GM21717 (cell line): ENCODE data around the gene RCAN1.
"Not testable (repeated sequence)": the region's sequence is repeated elsewhere in the genome, so short reads cannot be mapped to it uniquely, and the experiment has no call there.

Experiments used
- ATAC-seq: cut with Tn5 transposase; IDR thresholded peaks from one replicate; pipeline ENCODE4 v1.9.1; 2021; ENCODE audit warnings: mild to moderate bottlenecking, moderate library complexity; ENCODE audit not compliant: unreplicated experiment

Gene RCAN1

GRCh38 chr21:34520281-34520680 lies 94.6 kb downstream of the RCAN1 start:
- ATAC-seq: no peak

GRCh38 chr21:34519694-34520093 lies 95.2 kb downstream of the RCAN1 start:
- no peak for ATAC-seq

- ATAC-seq: no peak
Measured at GRCh38 chr21:34519016-34519415, 95.9 kb downstream of the RCAN1 start.

GRCh38 chr21:34518301-34518700 lies 96.6 kb downstream of the RCAN1 start:
- ATAC-seq: no peak

- no peak for ATAC-seq
Measured at GRCh38 chr21:34517491-34518245, 97.2 kb downstream of the RCAN1 start.

GRCh38 chr21:34517039-34517438 lies 97.9 kb downstream of the RCAN1 start:
- no peak for ATAC-seq

GRCh38 chr21:34514576-34515115 lies 100.3 kb downstream of the RCAN1 start:
- ATAC-seq: no peak

- no peak for ATAC-seq
Measured at GRCh38 chr21:34513129-34513675, 101.7 kb downstream of the RCAN1 start.

- ATAC-seq: no peak
Measured at GRCh38 chr21:34511787-34512455, 103.0 kb downstream of the RCAN1 start, which contains the start of gene KCNE1. KCNE1 (minus strand) TSS chr21:34512210; CDS start chr21:34449634, 62,576 bp downstream.

- no peak for ATAC-seq
Measured at GRCh38 chr21:34511181-34511580, 103.7 kb downstream of the RCAN1 start.

- ATAC-seq: no peak
Measured at GRCh38 chr21:34510148-34511142, 104.5 kb downstream of the RCAN1 start.

GRCh38 chr21:34509151-34509550 lies 105.8 kb downstream of the RCAN1 start:
- no peak for ATAC-seq

GRCh38 chr21:34504595-34504994 lies 110.3 kb downstream of the RCAN1 start:
- no peak for ATAC-seq

- no peak for ATAC-seq
Measured at GRCh38 chr21:34502480-34503106, 112.3 kb downstream of the RCAN1 start.

GRCh38 chr21:34501716-34502115 lies 113.2 kb downstream of the RCAN1 start:
- no peak for ATAC-seq

- ATAC-seq: no peak
Measured at GRCh38 chr21:34500191-34500590, 114.7 kb downstream of the RCAN1 start.

- ATAC-seq: no peak
Measured at GRCh38 chr21:34499116-34499515, 115.8 kb downstream of the RCAN1 start.

- ATAC-seq: no peak
Measured at GRCh38 chr21:34498623-34499022, 116.3 kb downstream of the RCAN1 start.

GRCh38 chr21:34483854-34484253 lies 131.1 kb downstream of the RCAN1 start:
- ATAC-seq: not testable (repeated sequence)

- not testable (repeated sequence) for ATAC-seq
Measured at GRCh38 chr21:34483435-34483834, 131.5 kb downstream of the RCAN1 start.
